ENCODE results near the gene TLR9.

TLR9 gene

DNA sequence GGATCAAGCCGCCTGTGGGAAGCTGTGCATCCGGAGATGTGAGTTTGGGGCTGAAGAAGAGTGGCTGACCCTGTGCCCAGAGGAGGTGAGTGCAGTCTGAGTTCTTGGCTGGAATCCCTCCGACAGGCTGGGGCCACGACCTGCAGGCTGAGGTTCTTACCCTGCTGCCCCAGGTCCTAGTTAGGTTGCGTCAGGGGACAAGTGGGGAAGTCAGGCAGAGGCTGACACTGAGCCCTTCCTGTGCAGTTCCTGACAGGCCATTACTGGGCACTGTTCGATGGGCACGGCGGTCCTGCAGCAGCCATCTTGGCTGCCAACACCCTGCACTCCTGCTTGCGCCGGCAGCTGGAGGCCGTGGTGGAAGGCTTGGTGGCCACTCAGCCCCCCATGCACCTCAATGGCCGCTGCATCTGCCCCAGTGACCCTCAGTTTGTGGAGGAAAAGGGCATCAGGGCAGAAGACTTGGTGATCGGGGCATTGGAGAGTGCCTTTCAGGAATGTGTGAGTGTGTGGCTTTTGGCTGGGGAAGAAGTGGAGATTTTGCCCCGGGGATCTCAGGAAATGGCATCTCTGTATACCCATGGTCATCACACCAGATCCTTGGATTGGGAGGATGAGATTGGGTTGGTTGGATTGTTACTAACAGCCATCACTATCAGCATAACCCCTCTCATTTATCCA is 21.4 kb upstream of the TLR9 start:
- no peak for DNase-seq (ENCODE audit: low spot score)

DNA sequence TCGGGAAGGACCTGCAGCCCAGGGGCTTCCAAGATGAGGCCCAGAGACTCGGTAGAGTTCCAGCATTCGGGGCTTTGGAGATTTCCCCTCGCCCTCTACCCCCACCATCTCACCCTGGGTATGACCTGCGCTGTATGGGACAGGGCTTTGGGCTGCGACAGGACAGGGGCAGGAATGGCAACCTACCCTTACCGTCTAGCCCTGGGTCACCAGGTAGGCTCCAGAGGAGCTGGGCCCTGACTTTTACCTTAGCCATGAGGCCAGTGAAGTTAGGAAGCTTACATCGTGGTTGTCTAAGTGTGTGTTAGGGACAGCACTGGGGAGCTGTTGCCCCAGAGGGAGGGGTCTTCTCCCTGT is 20.8 kb upstream of the TLR9 start:
- DNase-seq (ENCODE audit: low spot score): no peak

DNA sequence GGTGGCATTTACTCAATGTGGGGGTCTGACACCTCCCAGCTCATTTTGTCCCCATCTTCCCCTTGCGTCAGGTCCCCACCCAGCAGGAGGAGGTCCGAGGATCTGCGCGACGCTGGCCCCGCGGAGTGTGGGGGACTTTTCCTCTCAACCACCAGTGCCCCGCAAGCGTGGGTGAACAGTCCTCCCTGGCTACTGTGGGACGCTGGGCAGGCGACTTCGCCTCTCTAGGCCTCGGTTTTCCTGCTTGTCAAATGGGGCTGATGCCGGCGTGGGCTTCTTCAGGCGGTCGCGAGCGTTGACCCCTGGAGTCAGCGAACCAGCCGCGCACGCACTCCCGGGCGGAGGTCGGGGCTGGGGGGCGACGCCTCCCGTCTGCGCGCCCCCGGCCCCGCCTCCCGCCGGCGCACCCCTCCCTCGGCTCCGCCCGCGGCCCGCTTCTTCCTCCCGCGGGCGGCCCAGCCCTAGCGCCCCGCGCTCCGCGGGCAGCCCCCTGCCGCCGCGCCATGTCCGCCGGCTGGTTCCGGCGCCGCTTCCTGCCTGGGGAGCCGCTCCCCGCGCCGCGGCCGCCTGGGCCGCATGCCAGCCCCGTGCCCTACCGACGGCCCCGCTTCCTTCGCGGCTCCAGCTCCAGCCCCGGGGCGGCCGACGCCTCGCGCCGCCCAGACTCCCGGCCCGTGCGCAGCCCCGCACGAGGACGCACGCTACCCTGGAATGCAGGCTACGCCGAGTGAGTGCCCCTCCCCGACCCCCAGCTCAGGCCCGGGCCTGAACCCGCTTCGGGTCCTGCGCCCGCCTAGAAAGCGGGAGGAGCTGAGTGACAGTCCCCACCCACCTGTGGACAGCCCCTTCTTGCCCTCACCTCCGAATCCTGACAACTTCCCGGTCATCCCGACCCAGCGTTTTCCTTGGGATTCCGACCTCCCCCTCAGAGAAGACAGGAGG is 20.1 kb upstream of the TLR9 start, which contains the start of gene PPM1M:
Gene PPM1M, plus strand, starts transcription at position 438 of the 942 bp plus-strand sequence. Its CDS starts 66 bp downstream, at position 504.
- peak; percentile 88 for DNase-seq (ENCODE audit: low spot score)

DNA sequence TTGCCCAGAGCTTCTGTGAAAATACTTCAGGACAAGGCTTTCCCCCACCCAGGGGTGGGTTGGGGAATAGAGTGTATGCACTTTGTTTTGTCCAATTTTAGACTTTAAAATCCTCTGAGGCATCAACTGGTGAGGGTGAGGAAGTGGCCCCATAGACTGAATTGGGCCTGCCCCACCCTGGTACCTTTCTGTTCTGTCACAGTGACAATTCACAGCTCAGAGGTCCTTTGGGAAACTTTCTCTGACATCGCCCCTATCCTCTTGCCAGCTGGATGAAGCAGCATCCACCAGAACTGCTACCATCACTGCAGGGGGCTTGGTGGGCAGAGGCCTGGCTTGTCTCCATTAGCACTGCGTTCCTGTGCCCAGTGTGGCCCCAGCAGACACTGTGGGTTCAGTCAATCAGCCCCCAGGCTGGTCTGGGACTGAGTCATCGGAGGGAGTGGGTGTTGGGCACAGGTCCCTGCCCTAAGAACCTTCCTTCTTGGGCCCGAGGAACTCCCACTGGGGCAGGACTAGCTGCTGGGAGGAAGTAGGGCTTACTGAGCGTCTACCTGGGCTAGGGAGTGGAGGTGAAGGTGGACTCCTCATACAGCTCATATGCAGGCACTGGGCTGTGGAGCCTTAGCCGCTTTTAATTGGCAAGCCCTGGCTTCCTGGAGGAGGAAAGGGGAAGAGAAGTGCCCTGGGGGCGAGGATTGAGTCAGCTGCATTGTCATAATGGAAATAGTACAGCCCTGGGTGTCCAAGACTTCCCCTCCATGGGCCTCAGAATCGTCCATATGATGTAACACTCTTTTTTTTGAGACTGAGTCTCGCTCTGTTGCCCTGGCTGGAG is 18.6 kb upstream of the TLR9 start:
- no peak for DNase-seq (ENCODE audit: low spot score)

DNA sequence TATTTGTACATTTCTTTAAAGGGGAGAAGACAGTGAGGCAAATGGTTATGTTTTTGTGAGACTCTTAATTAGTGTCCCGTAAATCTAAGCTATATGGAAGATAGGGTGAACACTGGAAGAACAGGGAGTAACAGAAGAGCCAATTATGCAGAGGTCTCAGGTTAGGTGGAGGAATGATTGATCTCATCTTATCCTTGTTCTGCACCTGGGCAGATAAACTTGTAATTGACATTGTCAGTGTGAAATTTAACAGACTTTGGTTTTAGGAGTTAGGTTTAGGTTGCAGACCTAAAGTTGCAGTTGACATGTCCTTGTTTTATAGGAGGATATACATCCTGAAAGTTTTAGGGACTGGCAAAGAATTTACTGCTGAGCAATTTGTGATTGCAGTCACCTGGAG is 16.6 kb upstream of the TLR9 start:
- no peak for DNase-seq (ENCODE audit: low spot score)

DNA sequence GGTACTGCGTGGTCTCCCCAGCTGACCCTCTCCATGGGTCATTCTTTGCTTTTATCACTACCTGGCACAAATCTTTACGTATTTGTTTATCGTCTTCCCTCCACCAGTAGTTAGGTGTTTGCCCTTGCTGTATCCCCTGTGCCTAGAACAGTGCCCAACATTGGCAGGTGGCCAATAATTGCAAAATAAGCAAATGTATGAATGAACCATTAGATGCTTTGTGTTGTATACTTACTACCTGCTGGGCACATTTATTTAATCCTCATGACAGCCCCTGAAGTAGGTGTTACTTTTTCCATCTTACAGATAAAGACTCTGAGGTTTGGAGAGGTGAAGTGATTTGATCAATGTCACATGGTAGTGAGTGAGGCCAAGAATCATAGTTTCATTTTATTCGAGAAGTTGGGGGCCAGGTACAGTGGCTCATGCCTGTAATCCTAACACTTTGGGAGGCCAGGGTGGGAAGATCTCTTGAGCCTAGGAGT is 15.5 kb upstream of the TLR9 start:
- no peak for DNase-seq (ENCODE audit: low spot score)

DNA sequence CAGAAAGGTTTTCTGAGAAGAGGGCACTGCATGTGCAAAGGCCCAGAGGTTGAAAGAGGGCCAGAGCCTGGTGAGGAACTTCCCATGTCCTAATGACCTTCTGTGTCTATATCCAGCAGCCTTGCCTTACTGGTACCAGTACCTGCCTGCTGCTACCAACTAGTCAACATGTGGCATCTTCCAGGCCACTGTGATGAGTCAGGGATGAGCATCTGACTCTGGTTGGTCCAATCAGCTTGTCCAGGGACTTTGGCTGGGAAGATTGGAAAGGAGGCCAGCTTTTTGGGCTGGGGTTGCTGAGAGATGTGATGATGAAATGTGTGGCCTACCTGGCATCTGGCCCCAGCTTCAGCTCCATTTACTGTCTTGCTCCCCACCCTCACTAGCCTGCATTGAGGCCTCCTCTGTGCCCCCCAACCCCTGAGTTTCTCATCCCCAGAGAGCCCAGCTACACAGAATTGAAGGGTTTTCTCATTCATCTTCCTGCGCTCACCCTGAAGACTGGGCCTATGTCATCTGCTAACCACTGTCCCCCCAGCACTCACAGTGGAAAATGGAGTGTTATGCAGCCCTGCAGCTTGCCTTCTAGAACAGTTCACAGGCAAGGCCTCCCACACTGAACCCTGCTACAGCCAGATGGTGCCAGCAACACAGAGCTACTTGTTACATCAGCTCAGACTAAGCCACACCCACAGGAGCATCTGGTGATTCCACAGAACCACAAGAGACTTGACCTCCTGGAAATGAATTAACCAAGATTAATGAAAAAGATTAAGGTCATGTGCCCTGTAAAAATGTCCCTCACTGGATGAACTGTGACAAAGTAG is 14.8 kb upstream of the TLR9 start:
- peak; percentile 93 for DNase-seq (ENCODE audit: low spot score)

DNA sequence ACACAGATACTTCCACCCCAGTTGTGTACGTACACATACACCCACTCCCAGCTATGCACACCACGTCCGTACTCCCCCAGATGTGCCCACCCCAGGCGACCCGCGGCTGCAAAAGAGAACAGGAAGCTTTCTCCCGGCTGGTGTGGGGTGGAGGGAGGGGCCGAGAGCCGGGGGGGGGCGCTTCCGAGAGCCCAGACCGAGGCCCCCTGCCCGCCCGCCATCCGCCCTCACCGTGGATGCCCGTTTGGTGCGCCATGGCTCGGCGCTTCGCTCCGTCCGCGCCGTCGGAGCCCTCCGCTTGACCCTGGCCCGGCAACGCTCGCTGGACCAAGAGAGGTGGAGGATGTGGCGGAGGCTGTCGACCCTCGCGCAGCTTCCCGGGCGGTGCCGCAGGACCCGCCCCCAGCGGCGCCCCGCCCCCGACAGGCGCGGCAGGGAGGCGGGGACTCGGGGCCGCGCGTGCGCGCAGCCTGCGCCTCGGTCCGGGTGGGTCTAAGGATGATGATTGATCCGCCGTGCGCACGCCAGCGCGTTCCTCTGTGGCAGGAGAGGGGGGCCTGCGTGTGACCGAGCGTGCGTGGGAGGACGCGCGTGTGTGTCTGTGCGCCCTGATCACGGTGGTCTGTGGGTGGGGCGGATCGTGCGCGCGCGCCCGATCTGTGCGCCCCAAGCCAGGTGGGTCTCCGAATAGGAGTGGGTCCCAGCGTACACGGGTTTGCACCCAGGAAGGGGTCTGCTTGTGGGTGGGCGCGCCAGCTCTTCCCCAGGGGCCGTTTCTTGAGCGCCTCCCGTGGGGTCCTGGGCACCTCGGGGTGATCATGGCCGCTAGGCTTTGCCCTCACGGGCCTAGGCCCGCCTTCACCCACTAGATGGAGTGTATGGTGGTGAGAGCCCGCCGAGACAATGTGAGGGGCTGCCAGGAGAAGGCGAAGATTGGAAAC is 13.6 kb upstream of the TLR9 start, which contains the start of gene TWF2:
Gene TWF2, minus strand, starts transcription at position 398 of the 941 bp plus-strand sequence. Its CDS starts 142 bp downstream, at position 256.
- peak; percentile 99 for DNase-seq (ENCODE audit: low spot score)

DNA sequence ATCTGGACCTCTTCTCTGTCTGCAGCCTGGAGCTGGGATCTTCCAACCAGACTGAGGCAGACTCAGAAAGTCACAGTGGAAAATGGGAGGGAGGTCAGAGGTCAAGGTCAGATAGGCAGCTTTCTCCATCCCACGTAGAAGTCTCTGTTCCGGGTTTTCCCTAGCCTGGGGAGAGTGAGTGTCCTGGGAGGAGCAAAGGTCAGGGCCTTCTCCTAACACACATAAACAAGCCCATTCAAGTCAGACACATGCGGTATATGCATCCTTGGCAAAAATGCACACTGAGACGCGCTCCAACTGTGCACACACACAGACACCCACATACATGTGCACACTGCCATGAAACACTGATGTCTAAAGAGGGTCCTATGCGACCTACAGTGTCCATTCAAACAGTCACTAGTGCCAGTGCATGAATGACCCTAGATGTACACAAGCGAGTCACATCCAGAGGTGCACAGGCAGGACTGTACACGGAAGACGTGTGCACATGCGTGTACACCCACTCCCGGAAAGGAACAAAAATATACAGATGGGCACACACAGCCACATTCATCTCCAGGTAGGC is 12.8 kb upstream of the TLR9 start:
- DNase-seq (ENCODE audit: low spot score): peak; percentile 36

DNA sequence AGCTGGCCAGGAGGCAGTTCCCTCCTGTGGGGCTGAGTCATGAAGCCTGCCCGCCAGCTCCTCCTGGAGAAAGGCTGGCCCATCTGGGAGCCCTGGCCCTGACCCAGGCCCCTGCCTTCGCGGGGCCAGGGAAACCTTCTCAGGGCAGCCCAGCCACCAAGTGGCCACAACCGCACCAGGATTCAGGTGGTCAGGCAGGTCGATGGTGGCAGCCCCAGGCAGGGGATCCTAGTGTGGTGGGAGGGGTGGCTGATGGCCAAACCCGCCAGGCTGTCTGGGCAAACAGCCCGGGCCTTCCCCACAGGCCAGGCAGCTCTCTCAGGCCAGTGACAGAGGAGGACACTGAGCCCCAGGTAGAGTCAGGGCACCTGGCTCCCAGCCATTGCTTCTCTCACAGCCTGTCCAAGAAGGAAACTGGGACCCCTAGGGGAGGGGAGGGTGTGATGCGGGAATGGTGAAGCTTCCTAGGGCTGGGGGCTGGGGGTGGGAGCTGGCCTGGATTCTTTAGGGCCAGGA is 12.3 kb upstream of the TLR9 start:
- DNase-seq (ENCODE audit: low spot score): peak; percentile 97

DNA sequence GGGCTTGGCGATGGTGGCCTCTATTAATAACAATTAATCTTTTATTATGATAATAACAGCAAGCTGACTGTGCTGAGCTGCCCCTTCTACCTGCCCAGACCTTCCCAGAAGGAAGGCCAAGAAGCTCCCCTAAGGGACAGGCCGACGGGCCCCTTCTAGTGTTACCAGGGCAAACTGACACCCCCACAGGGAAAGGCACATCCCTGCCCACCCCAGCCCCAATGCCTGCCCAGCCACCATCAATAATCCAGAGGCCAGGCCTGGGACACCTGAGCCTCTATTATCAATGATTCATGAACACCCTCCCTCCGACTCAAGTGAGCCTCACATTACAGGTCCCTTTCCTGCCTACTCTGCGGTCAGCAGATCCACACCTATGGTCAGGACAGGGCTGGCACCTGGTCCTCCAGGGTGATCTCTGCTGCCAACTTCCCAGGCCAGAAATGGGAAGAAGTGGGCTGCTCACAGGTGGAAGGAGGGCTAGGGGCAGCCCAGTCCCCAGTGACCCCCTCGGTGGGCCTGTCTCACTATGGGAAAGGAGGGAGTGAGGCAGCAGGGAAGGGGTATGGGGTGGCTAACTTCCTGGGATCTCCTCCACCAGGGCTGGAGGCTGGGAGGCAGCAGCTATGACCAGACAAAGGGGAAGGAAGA is 11.7 kb upstream of the TLR9 start:
- DNase-seq (ENCODE audit: low spot score): no peak

DNA sequence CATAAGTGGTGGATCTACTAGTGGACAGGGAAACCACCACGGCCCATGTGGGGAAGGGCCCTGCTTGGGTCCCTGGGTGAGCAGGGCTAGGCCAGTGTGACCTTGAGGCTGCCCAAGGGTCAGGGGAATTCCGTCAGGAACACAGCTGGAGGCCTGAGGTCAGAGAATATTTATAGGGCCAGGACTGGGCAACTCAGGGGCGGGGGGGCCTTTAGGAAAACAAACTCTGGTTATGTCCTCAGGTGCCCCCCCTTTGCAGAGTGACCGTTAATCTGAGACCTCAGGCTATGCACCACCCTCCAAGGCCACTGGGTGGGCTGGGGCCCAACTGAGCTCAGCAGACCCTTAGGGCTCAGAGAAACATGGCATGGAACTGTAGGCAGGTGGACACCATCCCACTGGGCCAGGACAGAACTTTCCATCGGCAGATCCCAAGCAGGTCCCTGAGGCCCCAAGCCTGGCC is 11.0 kb upstream of the TLR9 start:
- no peak for DNase-seq (ENCODE audit: low spot score)

DNA sequence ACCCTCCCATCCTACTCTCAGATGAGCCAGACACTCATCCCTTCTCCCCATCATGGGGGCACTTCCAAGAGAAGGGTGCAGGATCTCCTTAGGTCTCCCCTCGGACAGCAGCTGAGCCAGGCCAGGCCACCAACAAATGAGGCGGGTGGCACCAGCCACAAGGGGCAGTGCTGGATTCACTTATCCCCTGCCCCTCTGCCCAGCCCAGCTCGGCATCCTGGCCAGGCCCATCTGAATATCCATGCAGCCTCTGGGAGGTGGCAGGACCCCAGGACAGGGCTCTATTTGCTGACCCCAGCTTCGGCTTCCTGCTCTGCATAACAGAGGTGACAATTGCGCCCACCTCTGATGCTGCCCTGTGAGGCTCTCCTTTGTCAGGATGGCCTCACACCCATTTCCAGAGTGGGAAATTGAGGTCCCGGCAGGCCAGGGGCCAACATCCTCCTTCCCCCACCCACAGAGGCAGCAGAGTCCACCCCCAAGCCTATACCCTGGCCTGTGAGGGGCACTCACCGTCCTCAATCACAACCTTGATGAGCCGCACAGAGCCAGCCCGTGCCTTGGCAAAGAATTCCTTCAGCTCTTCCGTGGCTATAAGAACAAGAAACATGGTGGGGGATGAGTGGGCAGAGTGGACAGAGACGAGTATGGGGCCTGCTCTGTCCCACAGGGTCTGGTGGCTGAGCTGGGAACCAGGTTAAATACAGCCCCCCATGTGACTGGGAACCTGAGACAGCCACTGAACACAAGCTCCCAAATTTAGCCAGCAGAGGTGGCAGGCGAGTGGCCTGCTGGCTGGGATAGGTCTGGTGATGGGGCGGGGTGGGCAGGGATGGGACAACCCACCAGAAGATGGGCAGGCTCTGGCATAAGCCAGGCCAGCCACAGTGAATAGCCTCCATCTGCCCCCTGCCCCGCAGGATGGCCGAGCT is 9.3 kb upstream of the TLR9 start:
- no peak for DNase-seq (ENCODE audit: low spot score)

DNA sequence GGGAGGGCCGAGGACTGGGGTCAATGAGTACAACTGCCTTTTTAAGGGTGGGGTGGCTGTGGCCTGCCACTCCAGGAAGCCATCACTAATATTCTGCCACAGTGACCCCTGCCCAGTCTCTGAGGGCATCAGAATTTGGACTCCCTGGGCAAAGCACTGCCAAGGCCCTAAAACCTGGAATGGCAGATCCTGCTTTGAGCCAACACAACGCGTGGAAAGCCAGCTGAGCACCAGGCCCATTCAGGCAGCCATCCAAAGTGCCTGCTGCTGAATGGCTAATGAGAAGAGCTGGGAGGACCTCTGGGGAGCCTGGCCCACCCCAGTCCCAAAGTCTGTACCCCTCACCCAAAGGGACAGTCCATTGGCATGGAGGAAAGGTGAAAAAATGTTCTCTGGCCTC is 8.5 kb upstream of the TLR9 start:
- DNase-seq (ENCODE audit: low spot score): no peak

DNA sequence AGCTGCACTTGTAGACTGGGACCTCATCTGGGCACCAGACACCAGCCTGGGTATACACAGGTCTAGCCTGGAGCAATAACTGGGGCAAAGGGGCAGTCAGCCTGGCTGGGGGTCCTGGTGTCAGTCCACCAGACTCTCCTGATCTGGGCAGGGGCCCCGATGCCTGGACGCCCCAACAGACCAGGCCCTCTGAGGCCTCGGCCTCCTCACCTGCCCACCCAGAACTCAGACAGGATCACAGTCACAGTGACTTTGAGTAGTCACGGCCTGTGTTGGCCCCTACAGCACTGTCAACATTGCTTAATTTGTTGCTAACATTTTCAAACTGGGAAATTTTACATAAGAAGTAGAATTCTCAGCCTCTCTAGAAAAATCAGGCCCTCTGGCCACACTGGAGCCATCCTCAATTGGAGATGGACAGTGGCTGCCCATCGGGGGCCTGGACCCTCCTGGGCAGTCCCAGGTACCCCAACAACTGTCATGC is 7.7 kb upstream of the TLR9 start:
- DNase-seq (ENCODE audit: low spot score): no peak

DNA sequence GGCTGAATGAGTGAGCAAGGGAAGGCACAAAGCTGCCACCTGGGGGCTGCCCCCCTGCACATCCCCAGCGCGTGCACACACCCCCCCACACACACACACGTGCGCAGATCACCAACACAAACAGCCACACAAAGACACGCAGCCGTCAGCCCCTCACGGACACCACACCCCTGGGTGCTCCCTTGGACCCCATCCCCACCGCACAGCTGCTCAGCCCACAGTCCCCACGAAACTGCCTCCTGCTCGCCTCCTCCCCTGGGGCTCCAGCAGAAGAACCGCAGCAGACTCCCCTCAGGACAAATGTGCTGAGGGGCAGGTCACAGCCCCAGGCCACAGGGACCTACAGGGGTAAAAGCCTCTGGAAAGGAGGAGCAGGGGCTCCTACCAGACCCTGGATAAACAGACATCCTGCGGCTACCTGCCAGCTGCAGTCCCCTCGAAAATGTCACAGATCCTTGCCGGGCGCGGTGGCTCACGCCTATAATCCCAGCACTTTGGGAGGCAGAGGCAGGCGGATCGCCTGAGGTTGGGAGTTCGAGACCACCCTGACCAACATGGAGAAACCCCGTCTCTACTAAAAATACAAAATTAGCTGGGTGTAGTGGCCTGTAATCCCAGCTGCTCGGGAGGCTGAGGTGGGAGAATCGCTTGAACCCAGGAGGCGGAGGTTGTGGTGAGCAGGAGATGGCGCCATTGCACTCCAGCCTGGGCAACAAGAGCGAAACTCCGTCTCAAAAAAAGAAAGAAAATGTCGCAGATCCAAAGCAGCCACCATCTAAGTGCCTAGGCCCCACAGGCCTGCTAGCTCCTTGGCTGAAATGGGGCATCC is 7.0 kb upstream of the TLR9 start:
- no peak for DNase-seq (ENCODE audit: low spot score)

All from GM03348 (cell line).